Myocyte (in vitro differentiated cells): ENCODE measurements around the gene MEPCE. TPM values are rescaled to one million over a fixed set of nuclear protein-coding genes. Genes with fewer than 3 reads are reported as not detected.
"Not testable (repeated sequence)": the region's sequence is repeated elsewhere in the genome, so short reads cannot be mapped to it uniquely, and the experiment has no call there.

Experiments
- DNase-seq: peaks from one replicate; pipeline ENCODE4 v3.0.0-alpha.2; 2012; ENCODE audit warnings: low read depth
- total RNA-seq: library from RNA; depleted of rRNA; stranded (reverse); fragments of >200 nt; gene quantifications from 2 replicates; pipeline ENCODE4 v1.2.3, GENCODE V29; 2014

MEPCE gene
- total RNA-seq, 1 donor from 2014 or later = 38.1 TPM

- no peak for DNase-seq
These were observed 4.9 kb downstream of the MEPCE start for GRCh38 chr7:100434297-100435144.

DNA sequence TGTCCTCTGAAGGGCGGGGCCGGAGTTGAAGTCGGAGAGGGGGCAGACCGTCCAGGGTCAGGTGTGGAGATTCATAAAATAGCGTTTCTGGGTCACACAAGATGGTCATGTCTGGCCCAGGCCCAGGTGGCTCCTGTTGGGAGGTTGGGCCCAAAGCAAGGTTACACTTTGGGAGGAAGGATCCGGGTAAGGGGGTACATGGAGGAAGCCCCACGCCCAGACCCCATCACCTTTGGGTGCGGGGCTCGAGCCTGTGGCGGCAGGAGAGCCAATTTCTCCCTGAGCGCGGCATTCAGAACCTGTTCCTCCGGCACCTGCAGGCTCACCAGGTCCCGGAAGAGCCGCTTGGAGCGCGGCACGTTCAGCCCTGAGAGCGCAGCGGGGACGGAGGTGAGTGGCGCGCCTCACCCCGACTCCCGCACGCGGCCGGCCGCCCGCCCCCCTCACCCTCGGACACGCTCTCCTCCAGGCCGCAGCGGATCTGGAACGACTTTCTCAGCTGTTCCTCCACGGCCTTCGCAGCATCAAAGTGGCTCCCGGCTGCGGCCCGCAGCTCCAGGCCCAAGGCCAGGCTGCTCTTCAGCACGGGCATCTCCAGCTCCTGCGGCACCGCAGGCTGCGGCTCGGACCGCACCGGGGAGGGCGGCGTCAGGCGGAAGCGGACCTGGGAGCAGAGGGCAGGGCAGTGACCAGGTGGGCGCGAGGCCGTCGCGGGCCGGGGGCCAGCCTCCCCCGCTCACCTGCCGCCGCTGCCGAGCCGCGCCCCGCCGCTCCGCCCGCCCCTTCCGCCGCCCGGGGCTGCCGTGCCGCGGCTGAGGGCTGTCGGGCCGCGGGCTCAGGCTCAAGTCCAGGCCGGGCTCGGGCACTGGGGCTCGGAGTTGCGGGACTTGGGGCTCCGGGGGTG, 6.0 kb downstream of the MEPCE start:
- DNase-seq = peak; percentile 66

- DNase-seq = no peak
These were observed 7.8 kb downstream of the MEPCE start for GRCh38 chr7:100437150-100438100.

GRCh38 chr7:100438172-100438571, 8.5 kb downstream of the MEPCE start:
- DNase-seq = no peak

GRCh38 chr7:100438731-100439130, 9.1 kb downstream of the MEPCE start:
- DNase-seq = not testable (repeated sequence)

- not testable (repeated sequence) for DNase-seq
These were observed 9.6 kb downstream of the MEPCE start for GRCh38 chr7:100439244-100439643.

DNA sequence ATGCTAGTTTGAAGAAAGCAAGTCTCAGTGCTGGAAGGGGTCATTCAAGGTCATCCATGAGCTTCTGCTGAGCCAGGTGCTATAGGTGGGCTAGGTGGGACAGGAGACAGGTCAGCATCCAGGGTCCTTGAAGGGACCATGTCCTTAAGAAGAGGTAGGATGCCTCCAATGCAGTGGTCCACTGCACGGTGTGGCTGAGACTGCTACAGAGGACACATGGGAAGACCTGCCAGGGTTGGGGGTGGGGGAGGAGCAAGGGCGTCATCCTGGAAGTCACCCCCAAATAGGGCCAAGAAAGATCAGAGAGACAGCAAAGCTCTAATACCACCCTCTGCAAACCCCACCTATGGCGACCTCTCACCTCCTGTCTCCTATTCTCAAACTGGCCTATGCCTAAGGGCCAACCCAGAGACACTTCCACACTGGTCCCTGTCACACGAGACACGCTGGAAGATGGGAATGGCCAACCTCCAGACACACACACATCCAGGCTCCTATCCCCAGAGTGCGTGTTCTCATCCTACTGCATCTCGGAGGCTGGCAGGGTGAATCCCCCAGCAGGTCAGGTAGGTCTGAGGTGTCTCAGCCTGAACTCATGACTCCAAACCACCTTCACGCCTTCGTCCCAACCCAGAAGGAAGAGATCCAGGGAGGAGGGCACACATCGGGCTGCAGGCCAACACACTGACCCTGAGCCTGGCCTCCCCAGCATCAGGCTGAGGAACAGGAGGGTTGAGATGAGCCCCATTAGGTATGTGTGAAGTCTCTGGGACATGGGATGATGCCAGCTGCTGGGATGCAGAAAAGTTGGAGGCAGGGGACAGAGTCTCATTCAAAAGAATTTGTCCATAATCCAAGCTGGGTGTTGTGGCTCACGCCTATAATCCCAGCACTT, 12.3 kb downstream of the MEPCE start:
- DNase-seq = no peak

DNA sequence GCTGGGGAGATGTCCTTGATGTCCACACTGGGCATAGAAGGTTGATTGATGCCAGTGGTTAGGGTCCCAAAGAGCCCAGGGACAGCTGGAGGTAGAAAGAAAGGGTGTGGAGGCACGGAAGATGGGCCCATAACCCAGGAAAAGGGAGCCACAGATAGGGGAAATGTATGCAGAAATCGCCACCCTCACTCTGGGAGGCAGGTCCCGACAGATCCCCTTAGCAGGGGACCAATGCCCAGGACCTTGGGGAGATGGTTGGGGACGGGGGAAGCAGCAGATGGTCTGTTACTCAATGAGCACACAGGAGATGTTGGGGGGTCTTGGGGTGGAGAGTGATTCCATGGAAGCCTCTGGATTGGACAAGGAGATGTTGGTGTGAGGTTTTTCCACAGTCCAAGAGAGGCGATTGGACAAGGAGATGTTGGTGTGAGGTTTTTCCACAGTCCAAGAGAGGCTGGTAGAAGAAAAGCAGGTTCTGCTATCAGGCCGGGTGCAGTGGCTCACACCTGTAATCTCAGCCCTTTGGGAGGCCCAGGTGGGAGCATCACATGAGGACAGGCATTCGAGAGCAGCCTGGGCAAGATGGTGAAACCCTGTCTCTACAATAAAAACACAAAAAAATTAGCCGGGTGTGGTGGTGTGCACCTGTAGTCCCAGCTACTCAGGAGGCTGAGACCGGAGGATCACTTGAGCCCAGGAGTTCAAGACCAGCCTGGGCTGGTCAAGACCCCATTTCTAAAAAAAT, 13.6 kb downstream of the MEPCE start:
- no peak for DNase-seq

GRCh38 chr7:100444311-100445278, 15.0 kb downstream of the MEPCE start:
- no peak for DNase-seq

- no peak for DNase-seq
These were observed 16.4 kb downstream of the MEPCE start for GRCh38 chr7:100446040-100446439.

GRCh38 chr7:100447363-100447762, 17.7 kb downstream of the MEPCE start:
- DNase-seq = not testable (repeated sequence)

- no peak for DNase-seq
These were observed 19.7 kb downstream of the MEPCE start for GRCh38 chr7:100449190-100449795.

- DNase-seq = no peak
These were observed 22.9 kb downstream of the MEPCE start for GRCh38 chr7:100452513-100452912.

DNA sequence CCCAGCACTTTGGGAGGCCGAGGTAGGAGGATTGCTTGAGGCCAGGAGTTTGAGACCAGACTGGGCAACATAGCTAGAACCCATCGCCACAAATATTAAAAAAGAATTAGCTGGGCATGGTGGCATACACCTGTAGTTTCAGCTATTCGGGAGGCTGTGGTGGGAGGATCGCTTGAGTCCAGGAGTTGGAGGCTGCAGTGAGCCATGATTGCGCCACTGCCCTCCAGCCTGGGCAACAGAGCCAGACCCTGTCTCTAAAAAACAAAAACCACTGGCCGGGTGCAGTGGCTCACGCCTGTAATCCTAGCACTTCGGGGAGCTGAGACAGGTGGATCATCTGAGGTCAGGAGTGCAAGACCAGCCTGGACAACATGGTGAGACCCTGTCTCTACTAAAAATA, 24.2 kb downstream of the MEPCE start:
- not testable (repeated sequence) for DNase-seq

GRCh38 chr7:100455206-100455605, 25.6 kb downstream of the MEPCE start:
- DNase-seq = no peak

DNA sequence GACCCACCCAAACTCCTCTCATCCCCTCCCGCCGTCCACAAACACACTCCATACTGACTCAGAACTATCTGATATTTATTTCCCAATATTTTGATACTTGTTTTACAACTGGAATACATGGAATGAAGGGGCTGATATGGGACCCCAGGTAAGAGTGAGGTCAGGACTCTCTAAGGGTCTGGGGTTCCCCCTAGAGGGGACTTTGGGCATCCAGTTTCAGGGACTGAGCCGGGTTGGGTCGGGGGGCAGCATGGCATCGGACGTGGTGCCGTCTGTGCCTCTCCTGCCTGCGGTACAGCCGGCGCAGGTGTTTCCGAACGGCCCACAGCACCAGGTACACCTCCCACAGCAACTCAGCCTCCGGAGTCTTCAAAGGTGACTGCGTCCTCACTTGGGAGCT, 26.9 kb downstream of the MEPCE start:
- no peak for DNase-seq

GRCh38 chr7:100457033-100457432, 27.4 kb downstream of the MEPCE start:
- no peak for DNase-seq
